ENCODE results near the gene TRAM2.

DNA sequence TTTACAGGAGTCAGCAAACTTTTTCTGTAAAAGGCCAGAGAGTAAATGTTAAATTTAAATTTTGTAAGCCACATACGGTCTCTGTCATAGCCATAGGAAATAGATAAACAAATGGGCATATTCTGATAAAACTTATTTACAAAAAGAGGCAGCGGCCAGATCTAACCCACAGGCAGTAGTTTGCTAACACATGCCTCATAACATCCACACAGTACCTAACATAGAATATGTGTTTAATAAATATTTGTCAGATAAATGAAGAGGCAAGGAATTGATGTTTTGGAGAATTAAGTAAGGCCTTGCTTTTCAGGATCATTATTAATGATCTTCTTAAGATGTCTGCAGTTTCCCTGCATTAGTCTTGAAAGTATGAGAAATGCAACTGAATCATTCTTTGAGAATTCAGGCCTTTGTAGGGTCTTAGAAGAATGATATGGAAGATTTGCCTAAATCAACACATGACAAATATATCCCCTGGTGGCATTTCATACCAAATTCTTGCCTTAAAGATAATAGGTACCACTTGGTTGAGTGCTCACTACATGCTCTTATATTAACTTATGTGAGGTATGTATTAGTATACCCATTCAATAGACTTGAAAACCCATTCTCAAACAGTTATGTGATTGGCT is 39.3 kb upstream of the TRAM2 start:
- no peak for TF ChIP-seq CTCF (IDR thresholded peaks at IDR 0.05; ENCODE audit: low read length)
- no peak for TF ChIP-seq EZH2 (IDR thresholded peaks at IDR 0.05; ENCODE audit: borderline replicate concordance, low read length)

All from OCI-LY1 (cell line).